Neural cell (in vitro differentiated cells): ENCODE measurements around the gene FXYD2. TPM values are rescaled to one million over a fixed set of nuclear protein-coding genes. Genes with fewer than 3 reads are reported as not detected.

Experiments used
- H2AFZ ChIP-seq: fragments of 200-600, 300-800 bp; sonication (generic), shearing (Covaris generic); 2 replicates; pipeline ENCODE4 v1.6.0; 2014; ENCODE audit warnings: low read depth, mild to moderate bottlenecking, antibody characterized with exemption, low read length, moderate library complexity
- H3F3A ChIP-seq: fragments of 200-600 bp; shearing (Covaris generic); 2 replicates; pipeline ENCODE4 v1.6.1; 2016; ENCODE audit warnings: mild to moderate bottlenecking, moderate library complexity, mixed read lengths, antibody characterized with exemption, low read length; ENCODE audit not compliant: insufficient read depth, poor library complexity, severe bottlenecking
- H3K27ac ChIP-seq: fragments of 200-600, 300-800 bp; sonication (generic), shearing (Covaris generic); 2 replicates; pipeline ENCODE4 v1.5.1; 2014; ENCODE audit warnings: mild to moderate bottlenecking, low read length, moderate library complexity
- H3K27me3 ChIP-seq: fragments of 300-800, 200-600 bp; sonication (generic), shearing (Covaris generic); 2 replicates; pipeline ENCODE4 v1.6.0; 2014; ENCODE audit warnings: mild to moderate bottlenecking, low read depth, low read length, moderate library complexity; ENCODE audit not compliant: insufficient read depth
- H3K36me3 ChIP-seq: fragments of 300-800, 200-600 bp; sonication (generic), shearing (Covaris generic); 2 replicates; pipeline ENCODE4 v1.5.1; 2014; ENCODE audit warnings: mild to moderate bottlenecking, antibody characterized with exemption, low read length, moderate library complexity; ENCODE audit not compliant: insufficient read depth
- H3K4me2 ChIP-seq: fragments of 300-800, 200-600 bp; sonication (generic), shearing (Covaris generic); 2 replicates; pipeline ENCODE4 v1.6.0; 2014; ENCODE audit warnings: mild to moderate bottlenecking, low read length
- H3K4me3 ChIP-seq: fragments of 300-800, 200-600 bp; sonication (generic), shearing (Covaris generic); 2 replicates; pipeline ENCODE4 v1.5.1; 2014; ENCODE audit warnings: mild to moderate bottlenecking, low read length, moderate library complexity
- H3K79me2 ChIP-seq: fragments of 200-600 bp; shearing (Covaris generic); replicated peaks from 2 replicates; pipeline ENCODE4 v1.6.0; 2014; ENCODE audit warnings: mild to moderate bottlenecking, low read length, moderate library complexity; ENCODE audit not compliant: insufficient read depth
- H3K9ac ChIP-seq: fragments of 300-800, 200-600 bp; sonication (generic), shearing (Covaris generic); 2 replicates; pipeline ENCODE4 v1.6.1; 2016; ENCODE audit warnings: mild to moderate bottlenecking, low read length, mixed read lengths
- H3K9me2 ChIP-seq: fragments of 200-600 bp; shearing (Covaris generic); 2 replicates; pipeline ENCODE4 v1.6.1; 2016; ENCODE audit warnings: mild to moderate bottlenecking, low read length, mixed read lengths; ENCODE audit not compliant: insufficient read depth
- H3K9me3 ChIP-seq: fragments of 200-600, 300-800 bp; sonication (generic), shearing (Covaris generic); 2 replicates; pipeline ENCODE4 v1.6.1; 2016; ENCODE audit warnings: mild to moderate bottlenecking, mixed run types, low read length, moderate library complexity, mixed read lengths
- H4K20me1 ChIP-seq: fragments of 200-600 bp; shearing (Covaris generic); 2 replicates; pipeline ENCODE4 v1.6.1; 2016; ENCODE audit warnings: mild to moderate bottlenecking, mixed run types; ENCODE audit not compliant: insufficient read depth
- CTCF ChIP-seq: fragments of 450-650 bp; IDR thresholded peaks from 2 replicates; pipeline ENCODE4 v1.5.1; 2014; ENCODE audit warnings: antibody characterized with exemption, mild to moderate bottlenecking, moderate library complexity; ENCODE audit not compliant: poor library complexity, severe bottlenecking
- EP300 ChIP-seq: fragments of 450-650 bp; conservative IDR thresholded peaks from 2 replicates; pipeline ENCODE4 v1.6.1; 2014; ENCODE audit warnings: antibody characterized with exemption, mild to moderate bottlenecking, moderate library complexity; ENCODE audit not compliant: poor library complexity, severe bottlenecking
- EZH2 ChIP-seq: fragments of 200-600, 300-800 bp; shearing (Covaris generic), sonication (generic); IDR thresholded peaks from 2 replicates; pipeline ENCODE4 v1.6.1; 2014; ENCODE audit warnings: antibody characterized with exemption, low read length, borderline replicate concordance, mild to moderate bottlenecking; ENCODE audit not compliant: insufficient read depth, poor library complexity, severe bottlenecking
- MXI1 ChIP-seq: fragments of 450-650 bp; conservative IDR thresholded peaks from 2 replicates; pipeline ENCODE4 v1.6.1; 2014; ENCODE audit warnings: antibody characterized with exemption, mild to moderate bottlenecking; ENCODE audit not compliant: poor library complexity, severe bottlenecking
- POLR2AphosphoS5 ChIP-seq: IDR thresholded peaks from 2 replicates; pipeline ENCODE4 v1.6.1; 2012
- RAD21 ChIP-seq: fragments of 450-650 bp; conservative IDR thresholded peaks from 2 replicates; pipeline ENCODE4 v1.6.1; 2014; ENCODE audit warnings: antibody characterized with exemption, mild to moderate bottlenecking, moderate library complexity
- REST ChIP-seq: IDR thresholded peaks from 2 replicates; pipeline ENCODE4 v1.6.1; 2012; ENCODE audit warnings: borderline replicate concordance
- SMC3 ChIP-seq: fragments of 450-650 bp; conservative IDR thresholded peaks from 2 replicates; pipeline ENCODE4 v1.6.1; 2014; ENCODE audit warnings: antibody characterized with exemption, mild to moderate bottlenecking, moderate library complexity; ENCODE audit not compliant: poor library complexity
- TAF1 ChIP-seq: IDR thresholded peaks from 2 replicates; pipeline ENCODE4 v1.6.1; 2012; ENCODE audit warnings: low read depth
- polyA plus RNA-seq: library from polyadenylated mRNA; depleted of rRNA; stranded (reverse); fragments of >200 nt; gene quantifications from 2 replicates; pipeline ENCODE4 v1.2.3, GENCODE V29; 2014

FXYD2 gene
- polyA plus RNA-seq, 1 donor from 2014 or later = 4.8 TPM

- H3K27ac ChIP-seq = no peak overlapping the region
- H3K79me2 ChIP-seq = no peaks in the 10 kb centered on the region
- no peaks in the 10 kb centered on the region for H3F3A ChIP-seq
- TF ChIP-seq EP300 = no peak
- TF ChIP-seq MXI1 = no peak
- no peak for TF ChIP-seq TAF1
- TF ChIP-seq REST = no peak
- no peak for TF ChIP-seq CTCF
- no peak for TF ChIP-seq POLR2AphosphoS5
- TF ChIP-seq SMC3 = no peak
- no peak for TF ChIP-seq RAD21
- no peak for TF ChIP-seq EZH2
- no peak overlapping the region for H3K4me3 ChIP-seq
- no peaks in the 10 kb centered on the region for H3K36me3 ChIP-seq
- H3K9ac ChIP-seq = no peak overlapping the region
- H3K9me2 ChIP-seq = no peaks in the 10 kb centered on the region
- no peaks in the 10 kb centered on the region for H3K9me3 ChIP-seq
- no peak overlapping the region for H2AFZ ChIP-seq
- H4K20me1 ChIP-seq = no peaks in the 10 kb centered on the region
- H3K4me2 ChIP-seq = no peak overlapping the region
- H3K27me3 ChIP-seq = no peaks in the 10 kb centered on the region
These were observed 54.5 kb downstream of the FXYD2 start for GRCh38 chr11:117770061-117770460.

Other genes starting within 250 kb of the FXYD2 start
- 0.86 and 1.3 TPM in 2 replicates for gene DSCAML1, start 27.5 kb downstream of the FXYD2 start, polyA plus RNA-seq
- 218 and 259 TPM in 2 replicates for gene FXYD6, start 51.9 kb upstream of the FXYD2 start, polyA plus RNA-seq
- not detected in 2 replicates for gene TMPRSS13, start 104.7 kb upstream of the FXYD2 start, polyA plus RNA-seq
- gene IL10RA, start 161.7 kb upstream of the FXYD2 start, polyA plus RNA-seq = 0.76 and 1.1 TPM in 2 replicates